Kidney epithelial cell (primary cell): Measurements from ENCODE around the gene CENPC. TPM values are rescaled to one million over a fixed set of nuclear protein-coding genes. Genes with fewer than 3 reads are reported as not detected.
A peak's percentile ranks its signal among the peaks of the same experiment; 100 is the strongest.

Experiments used
- DNase-seq: peaks from one replicate; pipeline ENCODE4 v3.0.0-alpha.2; 2010; ENCODE audit warnings: low read depth
- H3K27me3 ChIP-seq: 2 replicates; pipeline ENCODE4 v1.6.0; 2011; ENCODE audit warnings: low read length; ENCODE audit not compliant: control insufficient read depth, insufficient read depth
- H3K36me3 ChIP-seq: 2 replicates; pipeline ENCODE4 v1.5.1; 2011; ENCODE audit warnings: low read length; ENCODE audit not compliant: control insufficient read depth, insufficient read depth
- H3K4me3 ChIP-seq: 2 replicates; pipeline ENCODE4 v1.5.1; 2011; ENCODE audit warnings: low read depth, mild to moderate bottlenecking, control low read depth, low read length
- total RNA-seq: library from RNA; depleted of rRNA; stranded (reverse); fragments of >200 nt; gene quantifications from 2 replicates; pipeline ENCODE4 v1.2.3, GENCODE V29; 2015
- TF ChIP-seq, protein P1 (sequence below): IDR thresholded peaks from 2 replicates; pipeline ENCODE4 v1.5.1; 2011; ENCODE audit warnings: mild to moderate bottlenecking, moderate library complexity, low read length, control low read depth, inconsistent platforms; ENCODE audit not compliant: insufficient read depth, poor library complexity, severe bottlenecking

CENPC gene, protein sequence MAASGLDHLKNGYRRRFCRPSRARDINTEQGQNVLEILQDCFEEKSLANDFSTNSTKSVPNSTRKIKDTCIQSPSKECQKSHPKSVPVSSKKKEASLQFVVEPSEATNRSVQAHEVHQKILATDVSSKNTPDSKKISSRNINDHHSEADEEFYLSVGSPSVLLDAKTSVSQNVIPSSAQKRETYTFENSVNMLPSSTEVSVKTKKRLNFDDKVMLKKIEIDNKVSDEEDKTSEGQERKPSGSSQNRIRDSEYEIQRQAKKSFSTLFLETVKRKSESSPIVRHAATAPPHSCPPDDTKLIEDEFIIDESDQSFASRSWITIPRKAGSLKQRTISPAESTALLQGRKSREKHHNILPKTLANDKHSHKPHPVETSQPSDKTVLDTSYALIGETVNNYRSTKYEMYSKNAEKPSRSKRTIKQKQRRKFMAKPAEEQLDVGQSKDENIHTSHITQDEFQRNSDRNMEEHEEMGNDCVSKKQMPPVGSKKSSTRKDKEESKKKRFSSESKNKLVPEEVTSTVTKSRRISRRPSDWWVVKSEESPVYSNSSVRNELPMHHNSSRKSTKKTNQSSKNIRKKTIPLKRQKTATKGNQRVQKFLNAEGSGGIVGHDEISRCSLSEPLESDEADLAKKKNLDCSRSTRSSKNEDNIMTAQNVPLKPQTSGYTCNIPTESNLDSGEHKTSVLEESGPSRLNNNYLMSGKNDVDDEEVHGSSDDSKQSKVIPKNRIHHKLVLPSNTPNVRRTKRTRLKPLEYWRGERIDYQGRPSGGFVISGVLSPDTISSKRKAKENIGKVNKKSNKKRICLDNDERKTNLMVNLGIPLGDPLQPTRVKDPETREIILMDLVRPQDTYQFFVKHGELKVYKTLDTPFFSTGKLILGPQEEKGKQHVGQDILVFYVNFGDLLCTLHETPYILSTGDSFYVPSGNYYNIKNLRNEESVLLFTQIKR
- 7.8 and 7.9 TPM in 2 replicates for total RNA-seq

GRCh38 chr4:67545199-67546003 lies at the start of gene CENPC:
Gene CENPC (minus strand): TSS chr4:67545503. CDS start chr4:67545355, 148 bp downstream.
- peak; percentile 91 for DNase-seq
- no peaks in the 10 kb centered on the region for H3K27me3 ChIP-seq
- H3K36me3 ChIP-seq, result no peaks in the 10 kb centered on the region
- peak within 1 kb of the TSS; percentile 79 for H3K4me3 ChIP-seq
- TF ChIP-seq, protein P1, sequence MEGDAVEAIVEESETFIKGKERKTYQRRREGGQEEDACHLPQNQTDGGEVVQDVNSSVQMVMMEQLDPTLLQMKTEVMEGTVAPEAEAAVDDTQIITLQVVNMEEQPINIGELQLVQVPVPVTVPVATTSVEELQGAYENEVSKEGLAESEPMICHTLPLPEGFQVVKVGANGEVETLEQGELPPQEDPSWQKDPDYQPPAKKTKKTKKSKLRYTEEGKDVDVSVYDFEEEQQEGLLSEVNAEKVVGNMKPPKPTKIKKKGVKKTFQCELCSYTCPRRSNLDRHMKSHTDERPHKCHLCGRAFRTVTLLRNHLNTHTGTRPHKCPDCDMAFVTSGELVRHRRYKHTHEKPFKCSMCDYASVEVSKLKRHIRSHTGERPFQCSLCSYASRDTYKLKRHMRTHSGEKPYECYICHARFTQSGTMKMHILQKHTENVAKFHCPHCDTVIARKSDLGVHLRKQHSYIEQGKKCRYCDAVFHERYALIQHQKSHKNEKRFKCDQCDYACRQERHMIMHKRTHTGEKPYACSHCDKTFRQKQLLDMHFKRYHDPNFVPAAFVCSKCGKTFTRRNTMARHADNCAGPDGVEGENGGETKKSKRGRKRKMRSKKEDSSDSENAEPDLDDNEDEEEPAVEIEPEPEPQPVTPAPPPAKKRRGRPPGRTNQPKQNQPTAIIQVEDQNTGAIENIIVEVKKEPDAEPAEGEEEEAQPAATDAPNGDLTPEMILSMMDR, result no peak

DNA sequence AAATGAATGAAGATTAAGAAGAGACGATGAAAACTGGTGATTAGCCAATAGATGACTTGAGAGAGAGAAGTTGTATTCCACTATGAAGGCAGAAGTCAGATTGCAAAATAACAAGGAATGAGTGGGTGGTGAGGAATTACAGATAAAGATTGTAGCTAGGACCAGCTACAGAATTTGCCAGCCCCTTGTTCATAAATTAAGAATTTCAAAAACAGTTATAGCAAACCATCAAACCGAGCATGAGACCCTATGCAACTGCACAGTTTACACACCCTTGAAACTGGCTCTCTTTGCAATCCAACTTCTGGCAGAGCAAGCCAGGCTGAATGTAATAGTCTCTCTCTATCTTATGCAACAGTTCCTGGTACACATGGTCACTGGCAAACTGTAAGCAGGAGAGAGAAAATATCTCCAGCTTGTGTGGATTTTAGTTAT lies 48.5 kb upstream of the CENPC start:
- Histone ChIP-seq H3K4me3 (no peak overlapping the region), H3K36me3 (no peaks in the 10 kb centered on the region), H3K27me3 (no peaks in the 10 kb centered on the region)
- DNase-seq, result no peak
- TF ChIP-seq, protein P1, result no peak

GRCh38 chr4:67587156-67587555 lies 41.9 kb upstream of the CENPC start:
- H3K4me3 ChIP-seq, result no peak overlapping the region
- H3K36me3 ChIP-seq, result no peaks in the 10 kb centered on the region
- TF ChIP-seq, protein P1, result no peak
- no peaks in the 10 kb centered on the region for H3K27me3 ChIP-seq
- no peak for DNase-seq

DNA sequence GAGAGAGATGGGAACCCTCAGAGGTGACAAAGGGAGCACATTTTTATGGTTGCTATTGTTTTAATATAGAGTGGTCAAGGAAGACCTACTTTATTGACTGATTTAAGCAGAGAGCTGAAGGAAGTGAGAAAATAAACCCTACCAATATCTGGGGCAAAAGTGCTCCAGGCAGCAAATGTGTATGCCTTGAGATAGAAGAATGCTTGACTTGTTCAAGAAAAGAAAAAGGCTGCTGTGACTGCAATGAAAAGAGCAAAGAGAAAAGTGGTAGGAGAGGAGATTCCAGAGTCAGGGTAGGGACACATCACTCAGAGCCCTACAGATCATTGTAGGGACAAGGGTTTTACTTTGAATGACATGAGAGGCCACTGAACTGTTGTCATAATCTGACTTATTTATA lies 39.2 kb upstream of the CENPC start:
- Histone ChIP-seq H3K36me3 (no peaks in the 10 kb centered on the region), H3K4me3 (no peak overlapping the region), H3K27me3 (no peaks in the 10 kb centered on the region)
- no peak for DNase-seq
- TF ChIP-seq, protein P1, result no peak

DNA sequence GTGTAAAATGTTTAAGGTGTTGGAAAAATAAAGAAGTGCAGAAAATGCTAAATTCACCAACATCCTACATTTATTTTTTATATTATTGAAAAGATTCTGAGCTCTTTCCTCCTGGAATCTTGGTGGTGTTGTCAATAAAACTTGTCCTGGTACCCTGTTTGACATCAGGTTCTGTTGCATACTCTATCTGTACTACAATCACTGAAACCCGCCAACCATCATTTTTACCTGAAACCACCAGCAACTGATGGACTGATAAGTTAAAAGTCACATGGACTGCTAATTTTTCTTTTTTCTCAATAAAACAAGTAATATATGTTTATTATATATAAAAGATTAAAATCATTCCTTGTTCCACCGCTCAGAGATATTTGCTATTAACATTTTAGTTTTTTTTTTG lies 36.6 kb upstream of the CENPC start:
- Histone ChIP-seq H3K27me3 (no peaks in the 10 kb centered on the region), H3K4me3 (no peak overlapping the region), H3K36me3 (no peaks in the 10 kb centered on the region)
- TF ChIP-seq, protein P1, result no peak
- no peak for DNase-seq
